ENCODE data around the gene PIP5K1C.
"Not testable (repeated sequence)": the region's sequence is repeated elsewhere in the genome, so short reads cannot be mapped to it uniquely, and the experiment has no call there.

Gene PIP5K1C

DNA sequence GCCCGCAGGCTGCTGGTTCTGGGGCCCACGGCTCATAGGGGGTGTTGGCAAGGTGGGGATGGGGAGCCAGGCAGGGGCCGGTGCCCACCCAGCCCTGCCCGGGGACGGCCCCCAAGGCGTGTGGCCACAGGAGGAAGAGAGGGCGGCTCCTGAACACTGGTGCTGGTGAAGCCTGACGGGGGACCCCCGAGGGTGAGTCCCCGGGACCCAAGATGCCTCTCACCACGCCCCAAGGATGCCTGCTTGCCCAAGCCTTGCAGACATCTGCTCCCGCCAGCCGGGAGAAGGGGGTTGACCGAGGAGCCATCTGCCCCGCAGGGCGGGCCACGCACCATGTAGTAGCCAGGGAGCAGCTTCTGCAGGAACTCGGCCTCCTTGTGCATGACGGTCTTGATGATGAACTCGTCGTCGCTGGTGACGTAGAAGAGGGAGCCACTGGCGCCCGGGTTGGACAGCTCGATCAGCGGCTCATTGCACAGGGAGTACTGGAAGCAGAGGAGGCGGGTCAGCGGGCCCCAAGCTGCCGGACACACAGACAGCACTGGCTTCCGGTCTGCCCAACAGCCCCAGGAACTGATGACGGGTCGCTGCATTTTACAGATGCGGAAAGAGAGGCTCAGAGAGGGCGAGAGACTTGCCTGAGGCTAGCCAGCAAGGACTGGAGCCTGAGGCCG lies 44.1 kb downstream of the PIP5K1C start:
- Histone ChIP-seq H3K27ac (ENCODE audit: low read depth, low read length) (no peak overlapping the region), H3K36me3 (ENCODE audit: control insufficient read depth in 5 of 5, insufficient read depth in 5 of 5, low read length in 5 of 5) (peaks cover 0 to 88% (median 80%) of the 10 kb centered on the region in 5 donors), H3K4me3 (ENCODE audit: low read depth in 1 of 5, low read length in 5 of 5) (no peak overlapping the region), H3K9ac (ENCODE audit: low read length in 5 of 5) (no peak overlapping the region), H3K27me3 (ENCODE audit: control insufficient read depth in 5 of 5, insufficient read depth in 4 of 5, low read length in 5 of 5) (no peaks in the 10 kb centered on the region), H3K9me3 (ENCODE audit: control insufficient read depth in 5 of 5, low read length in 5 of 5) (peaks cover 0 to 5% (median 0%) of the 10 kb centered on the region in 5 donors), H3K4me1 (ENCODE audit: control insufficient read depth in 5 of 5, insufficient read depth in 5 of 5, low read length in 5 of 5) (peaks cover 0 to 7% (median 0%) of the 10 kb centered on the region in 5 donors)

- Histone ChIP-seq H3K9me3 (ENCODE audit: control insufficient read depth in 5 of 5, low read length in 5 of 5) (peaks cover 0 to 5% (median 0%) of the 10 kb centered on the region in 5 donors), H3K36me3 (ENCODE audit: control insufficient read depth in 5 of 5, insufficient read depth in 5 of 5, low read length in 5 of 5) (peaks cover 0 to 86% (median 77%) of the 10 kb centered on the region in 5 donors), H3K27ac (ENCODE audit: low read depth, low read length) (no peak overlapping the region), H3K4me3 (ENCODE audit: low read depth in 1 of 5, low read length in 5 of 5) (no peak overlapping the region), H3K27me3 (ENCODE audit: control insufficient read depth in 5 of 5, insufficient read depth in 4 of 5, low read length in 5 of 5) (no peaks in the 10 kb centered on the region), H3K9ac (ENCODE audit: low read length in 5 of 5) (no peak overlapping the region), H3K4me1 (ENCODE audit: control insufficient read depth in 5 of 5, insufficient read depth in 5 of 5, low read length in 5 of 5) (peaks cover 0 to under 1% (median 0%) of the 10 kb centered on the region in 5 donors)
Measured at GRCh38 chr19:3655402-3656072, 44.7 kb downstream of the PIP5K1C start.

- Histone ChIP-seq H3K4me3 (ENCODE audit: low read depth in 1 of 5, low read length in 5 of 5) (no peak overlapping the region), H3K4me1 (ENCODE audit: control insufficient read depth in 5 of 5, insufficient read depth in 5 of 5, low read length in 5 of 5) (no peaks in the 10 kb centered on the region), H3K9me3 (ENCODE audit: control insufficient read depth in 5 of 5, low read length in 5 of 5) (peaks cover 0 to 5% (median 0%) of the 10 kb centered on the region in 5 donors), H3K27ac (ENCODE audit: low read depth, low read length) (no peak overlapping the region), H3K36me3 (ENCODE audit: control insufficient read depth in 5 of 5, insufficient read depth in 5 of 5, low read length in 5 of 5) (peaks cover 0 to 81% (median 68%) of the 10 kb centered on the region in 5 donors), H3K27me3 (ENCODE audit: control insufficient read depth in 5 of 5, insufficient read depth in 4 of 5, low read length in 5 of 5) (no peaks in the 10 kb centered on the region), H3K9ac (ENCODE audit: low read length in 5 of 5) (no peak overlapping the region)
Measured at GRCh38 chr19:3653865-3654513, 46.3 kb downstream of the PIP5K1C start.

- no peaks in the 10 kb centered on the region for H3K4me1 ChIP-seq (ENCODE audit: control insufficient read depth in 5 of 5, insufficient read depth in 5 of 5, low read length in 5 of 5)
- H3K36me3 ChIP-seq (ENCODE audit: control insufficient read depth in 5 of 5, insufficient read depth in 5 of 5, low read length in 5 of 5): peaks cover 0 to 81% (median 65%) of the 10 kb centered on the region in 5 donors
- H3K9ac ChIP-seq (ENCODE audit: low read length in 5 of 5): no peak overlapping the region
- no peak overlapping the region for H3K4me3 ChIP-seq (ENCODE audit: low read depth in 1 of 5, low read length in 5 of 5)
- H3K9me3 ChIP-seq (ENCODE audit: control insufficient read depth in 5 of 5, low read length in 5 of 5): peaks cover 0 to 5% (median 0%) of the 10 kb centered on the region in 5 donors
- H3K27ac ChIP-seq (ENCODE audit: low read depth, low read length): no peak overlapping the region
- no peaks in the 10 kb centered on the region for H3K27me3 ChIP-seq (ENCODE audit: control insufficient read depth in 5 of 5, insufficient read depth in 4 of 5, low read length in 5 of 5)
Measured at GRCh38 chr19:3653081-3653795, 47.0 kb downstream of the PIP5K1C start.

- Histone ChIP-seq H3K27ac (ENCODE audit: low read depth, low read length) (no peak overlapping the region), H3K4me1 (ENCODE audit: control insufficient read depth in 5 of 5, insufficient read depth in 5 of 5, low read length in 5 of 5) (no peaks in the 10 kb centered on the region), H3K9me3 (ENCODE audit: control insufficient read depth in 5 of 5, low read length in 5 of 5) (peaks cover 0 to 5% (median 0%) of the 10 kb centered on the region in 5 donors), H3K9ac (ENCODE audit: low read length in 5 of 5) (no peak overlapping the region), H3K4me3 (ENCODE audit: low read depth in 1 of 5, low read length in 5 of 5) (no peak overlapping the region), H3K27me3 (ENCODE audit: control insufficient read depth in 5 of 5, insufficient read depth in 4 of 5, low read length in 5 of 5) (no peaks in the 10 kb centered on the region), H3K36me3 (ENCODE audit: control insufficient read depth in 5 of 5, insufficient read depth in 5 of 5, low read length in 5 of 5) (peaks cover 0 to 81% (median 61%) of the 10 kb centered on the region in 5 donors)
Measured at GRCh38 chr19:3652422-3652821, 47.8 kb downstream of the PIP5K1C start.

DNA sequence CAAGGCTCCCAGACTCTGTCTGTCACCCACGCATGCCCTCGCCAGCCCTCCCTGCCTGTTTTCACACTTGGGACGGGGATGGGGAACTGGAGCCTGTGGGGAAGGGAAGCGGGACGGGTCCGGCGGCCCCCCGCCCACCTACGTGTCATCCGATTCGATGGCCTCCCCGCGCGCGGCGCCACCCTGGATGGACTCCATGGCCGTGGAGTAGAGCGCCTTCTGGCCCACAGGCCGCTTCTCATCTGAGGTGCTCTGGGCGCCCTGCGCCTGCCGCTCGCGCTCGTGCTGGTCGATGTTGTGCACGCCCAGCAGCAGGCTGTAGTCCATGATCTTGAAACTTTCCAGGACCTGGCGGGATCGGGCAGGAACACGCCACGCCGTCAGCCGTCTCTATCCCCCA lies 48.6 kb downstream of the PIP5K1C start:
- Histone ChIP-seq H3K4me1 (ENCODE audit: control insufficient read depth in 5 of 5, insufficient read depth in 5 of 5, low read length in 5 of 5) (no peaks in the 10 kb centered on the region), H3K9me3 (ENCODE audit: control insufficient read depth in 5 of 5, low read length in 5 of 5) (peaks cover 0 to under 1% (median 0%) of the 10 kb centered on the region in 5 donors), H3K9ac (ENCODE audit: low read length in 5 of 5) (no peak overlapping the region), H3K27me3 (ENCODE audit: control insufficient read depth in 5 of 5, insufficient read depth in 4 of 5, low read length in 5 of 5) (no peaks in the 10 kb centered on the region), H3K4me3 (ENCODE audit: low read depth in 1 of 5, low read length in 5 of 5) (no peak overlapping the region), H3K27ac (ENCODE audit: low read depth, low read length) (no peak overlapping the region), H3K36me3 (ENCODE audit: control insufficient read depth in 5 of 5, insufficient read depth in 5 of 5, low read length in 5 of 5) (peaks cover 0 to 81% (median 58%) of the 10 kb centered on the region in 5 donors)

GRCh38 chr19:3649888-3650287 lies 50.4 kb downstream of the PIP5K1C start:
- Histone ChIP-seq H3K27me3 (ENCODE audit: control insufficient read depth in 5 of 5, insufficient read depth in 4 of 5, low read length in 5 of 5) (no peaks in the 10 kb centered on the region), H3K4me1 (ENCODE audit: control insufficient read depth in 5 of 5, insufficient read depth in 5 of 5, low read length in 5 of 5) (peaks cover 0 to 1% (median 0%) of the 10 kb centered on the region in 5 donors), H3K9me3 (ENCODE audit: control insufficient read depth in 5 of 5, low read length in 5 of 5) (no peaks in the 10 kb centered on the region), H3K9ac (ENCODE audit: low read length in 5 of 5) (no peak overlapping the region), H3K27ac (ENCODE audit: low read depth, low read length) (no peak overlapping the region), H3K36me3 (ENCODE audit: control insufficient read depth in 5 of 5, insufficient read depth in 5 of 5, low read length in 5 of 5) (peaks cover 0 to 84% (median 60%) of the 10 kb centered on the region in 5 donors), H3K4me3 (ENCODE audit: low read depth in 1 of 5, low read length in 5 of 5) (no peak overlapping the region)

DNA sequence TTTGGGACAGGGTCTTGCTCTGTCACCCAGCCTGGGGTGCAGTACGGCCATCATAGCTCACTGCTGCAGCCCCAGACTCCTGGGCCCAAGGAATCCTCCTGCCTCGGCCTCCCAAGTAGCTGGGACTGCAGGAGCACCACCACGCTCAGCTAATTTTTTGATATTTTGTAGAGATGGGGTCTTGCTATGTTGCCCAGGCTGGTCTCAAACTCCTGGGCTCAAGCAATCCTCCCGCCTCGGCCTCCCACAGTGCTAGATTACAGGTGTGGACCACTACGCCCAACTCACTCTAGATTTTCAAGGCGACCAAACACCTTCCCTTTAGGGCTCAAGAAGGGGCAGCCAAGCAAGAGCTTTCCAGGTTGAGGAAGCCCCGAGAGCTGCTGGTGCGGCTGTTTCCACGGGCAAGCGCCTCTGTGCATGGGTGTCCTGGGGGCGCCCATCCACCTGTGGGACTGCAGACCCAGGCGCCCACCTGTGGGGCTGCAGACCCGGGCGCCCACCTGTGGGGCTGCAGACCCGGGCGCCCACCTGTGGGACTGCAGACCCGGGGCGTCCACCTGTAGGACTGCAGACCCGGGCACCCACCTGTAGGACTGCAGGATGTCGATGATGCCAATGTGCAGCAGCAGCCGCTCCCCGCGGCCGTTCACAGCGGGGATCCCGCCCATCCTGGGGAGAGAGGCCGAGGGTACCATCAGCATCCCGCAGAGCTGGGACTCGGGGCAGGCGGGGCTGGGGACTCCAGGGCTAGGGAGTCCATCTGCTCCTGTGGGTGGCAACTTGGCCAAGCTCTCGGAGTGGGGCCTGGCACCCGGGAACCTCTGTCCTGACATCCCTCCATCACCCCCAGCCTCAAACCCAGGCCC lies 52.0 kb downstream of the PIP5K1C start:
- Histone ChIP-seq H3K9me3 (ENCODE audit: control insufficient read depth in 5 of 5, low read length in 5 of 5) (no peaks in the 10 kb centered on the region), H3K4me3 (ENCODE audit: low read depth in 1 of 5, low read length in 5 of 5) (no peak overlapping the region), H3K27ac (ENCODE audit: low read depth, low read length) (no peak overlapping the region), H3K4me1 (ENCODE audit: control insufficient read depth in 5 of 5, insufficient read depth in 5 of 5, low read length in 5 of 5) (peaks cover 0 to 3% (median 0%) of the 10 kb centered on the region in 5 donors), H3K27me3 (ENCODE audit: control insufficient read depth in 5 of 5, insufficient read depth in 4 of 5, low read length in 5 of 5) (no peaks in the 10 kb centered on the region), H3K36me3 (ENCODE audit: control insufficient read depth in 5 of 5, insufficient read depth in 5 of 5, low read length in 5 of 5) (peaks cover 0 to 89% (median 59%) of the 10 kb centered on the region in 5 donors), H3K9ac (ENCODE audit: low read length in 5 of 5) (no peak overlapping the region)

DNA sequence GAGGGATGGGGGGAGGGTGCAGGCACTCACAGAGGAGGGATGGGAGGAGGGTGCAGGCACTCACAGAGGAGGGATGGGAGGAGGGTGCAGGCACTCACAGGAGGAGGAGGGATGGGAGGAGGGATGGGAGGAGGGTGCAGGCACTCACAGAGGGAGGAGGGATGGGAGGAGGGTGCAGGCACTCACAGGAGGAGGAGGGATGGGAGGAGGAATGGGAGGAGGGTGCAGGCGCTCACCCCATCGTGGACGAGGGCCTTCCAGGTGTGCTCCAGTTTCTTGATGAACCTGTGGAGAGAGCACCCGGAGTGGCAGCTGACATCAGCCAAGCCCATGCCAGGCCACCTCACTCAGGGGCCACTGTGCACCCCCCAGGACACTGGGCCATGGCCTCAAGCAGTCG lies 53.2 kb downstream of the PIP5K1C start:
- H3K4me1 ChIP-seq (ENCODE audit: control insufficient read depth in 5 of 5, insufficient read depth in 5 of 5, low read length in 5 of 5); H3K4me3 ChIP-seq (ENCODE audit: low read depth in 1 of 5, low read length in 5 of 5); H3K27me3 ChIP-seq (ENCODE audit: control insufficient read depth in 5 of 5, insufficient read depth in 4 of 5, low read length in 5 of 5); H3K9ac ChIP-seq (ENCODE audit: low read length in 5 of 5); H3K9me3 ChIP-seq (ENCODE audit: control insufficient read depth in 5 of 5, low read length in 5 of 5); H3K27ac ChIP-seq (ENCODE audit: low read depth, low read length): not testable (repeated sequence)
- peaks cover 0 to 89% (median 58%) of the 10 kb centered on the region in 5 donors for H3K36me3 ChIP-seq (ENCODE audit: control insufficient read depth in 5 of 5, insufficient read depth in 5 of 5, low read length in 5 of 5)

Measured in subcutaneous abdominal adipose tissue (tissue), 5 donors.